GM23338 (cell line): ENCODE measurements around the gene CXCL12. TPM values are rescaled to one million over a fixed set of nuclear protein-coding genes. Genes with fewer than 3 reads are reported as not detected.

Source experiments
- ATAC-seq: fragments of 200-7000 bp; cut with Tn5 transposase; 3 replicates; pipeline ENCODE4 v1.9.1; 2020
- DNase-seq: peaks from one replicate; pipeline ENCODE4 v3.0.0-alpha.2; 2015; ENCODE audit warnings: low spot score
- H2AFZ ChIP-seq: fragments of 200-600 bp; sonication (generic); 2 replicates; pipeline ENCODE4 v1.8.0; 2016; ENCODE audit warnings: antibody characterized with exemption, mild to moderate bottlenecking, moderate library complexity
- H3F3A ChIP-seq: fragments of 200-600 bp; sonication (generic); replicated peaks from 2 replicates; pipeline ENCODE4 v1.8.0; 2017; ENCODE audit warnings: antibody characterized with exemption, mixed run types, low read depth
- H3K27ac ChIP-seq: fragments of 200-600 bp; sonication (generic); 2 replicates; pipeline ENCODE4 v1.6.1; 2016; ENCODE audit warnings: low read depth
- H3K27me3 ChIP-seq: fragments of 200-600 bp; sonication (generic); 2 replicates; pipeline ENCODE4 v1.8.0; 2016; ENCODE audit warnings: mild to moderate bottlenecking, mixed run types, moderate library complexity; ENCODE audit not compliant: insufficient read depth
- H3K36me3 ChIP-seq: fragments of 200-600 bp; sonication (generic); 2 replicates; pipeline ENCODE4 v1.8.0; 2016; ENCODE audit warnings: mild to moderate bottlenecking; ENCODE audit not compliant: insufficient read depth
- H3K4me1 ChIP-seq: fragments of 200-600 bp; sonication (generic); 2 replicates; pipeline ENCODE4 v1.8.0; 2016; ENCODE audit warnings: mild to moderate bottlenecking, moderate library complexity; ENCODE audit not compliant: insufficient read depth
- H3K4me2 ChIP-seq: fragments of 200-600 bp; sonication (generic); 2 replicates; pipeline ENCODE4 v1.7.1; 2017; ENCODE audit warnings: mixed run types
- H3K4me3 ChIP-seq: fragments of 200-600 bp; sonication (generic); 2 replicates; pipeline ENCODE4 v1.6.1; 2016; ENCODE audit warnings: mixed run types
- H3K79me2 ChIP-seq: fragments of 200-600 bp; sonication (generic); replicated peaks from 2 replicates; pipeline ENCODE4 v1.8.0; 2017; ENCODE audit warnings: mild to moderate bottlenecking; ENCODE audit not compliant: insufficient read depth
- H3K9me2 ChIP-seq: fragments of 200-600 bp; sonication (generic); 2 replicates; pipeline ENCODE4 v1.8.0; 2017; ENCODE audit not compliant: insufficient read depth
- H4K20me1 ChIP-seq: fragments of 200-600 bp; sonication (generic); replicated peaks from 2 replicates; pipeline ENCODE4 v1.8.0; 2017; ENCODE audit warnings: mild to moderate bottlenecking; ENCODE audit not compliant: insufficient read depth
- H3K27ac Mint-ChIP-seq: 2 replicates; pipeline ENCODE4 v1.8.0; 2020; ENCODE audit warnings: inconsistent platforms, mild to moderate bottlenecking, moderate library complexity, mixed read lengths
- H3K27me3 Mint-ChIP-seq: 3 replicates; pipeline ENCODE4 v1.8.0; 2022; ENCODE audit warnings: low read depth, mild to moderate bottlenecking, moderate library complexity, mixed read lengths, inconsistent platforms; ENCODE audit not compliant: insufficient read depth, poor library complexity
- H3K36me3 Mint-ChIP-seq: 3 replicates; pipeline ENCODE4 v1.8.0; 2021; ENCODE audit warnings: low read depth, mild to moderate bottlenecking, inconsistent platforms, moderate library complexity, mixed read lengths
- H3K4me1 Mint-ChIP-seq: 3 replicates; pipeline ENCODE4 v1.8.0; 2020; ENCODE audit warnings: mild to moderate bottlenecking, inconsistent platforms, mixed read lengths
- H3K4me3 Mint-ChIP-seq: 3 replicates; pipeline ENCODE4 v1.8.0; 2021; ENCODE audit warnings: moderate library complexity, mild to moderate bottlenecking, inconsistent platforms, mixed read lengths
- H3K9me3 Mint-ChIP-seq: 3 replicates; pipeline ENCODE4 v1.8.0; 2020; ENCODE audit warnings: moderate library complexity, mild to moderate bottlenecking, inconsistent platforms, mixed read lengths
- CREB1 ChIP-seq: fragments of 250-450 bp; sonication (Bioruptor Pico); IDR thresholded peaks from 2 replicates; pipeline ENCODE4 v1.5.0; 2020; ENCODE audit warnings: low read depth, mild to moderate bottlenecking, moderate library complexity
- EZH2phosphoT487 ChIP-seq: fragments of 200-600 bp; sonication (generic); IDR thresholded peaks from one replicate; pipeline ENCODE4 v1.8.1; 2018; ENCODE audit warnings: antibody characterized with exemption; ENCODE audit not compliant: unreplicated experiment
- JUNB ChIP-seq: IDR thresholded peaks from one replicate; pipeline ENCODE4 v1.6.1; 2016; ENCODE audit warnings: antibody characterized with exemption; ENCODE audit not compliant: unreplicated experiment
- NANOG ChIP-seq: IDR thresholded peaks from 2 replicates; pipeline ENCODE4 v1.6.1; 2016; ENCODE audit warnings: antibody characterized with exemption, borderline replicate concordance
- POLR2AphosphoS5 ChIP-seq: IDR thresholded peaks from 2 replicates; pipeline ENCODE4 v1.6.1; 2016; ENCODE audit warnings: antibody characterized with exemption, low read depth
- REST ChIP-seq: IDR thresholded peaks from one replicate; pipeline ENCODE4 v1.6.1; 2018; ENCODE audit warnings: antibody characterized with exemption; ENCODE audit not compliant: unreplicated experiment
- STAT1 ChIP-seq: IDR thresholded peaks from one replicate; pipeline ENCODE4 v1.6.1; 2016; ENCODE audit warnings: antibody characterized with exemption; ENCODE audit not compliant: unreplicated experiment
- ZNF114 ChIP-seq: fragments of 250-450 bp; sonication (Bioruptor Pico); IDR thresholded peaks from 2 replicates; pipeline ENCODE4 v1.5.0; 2020; ENCODE audit warnings: mild to moderate bottlenecking, moderate library complexity
- ZNF331 ChIP-seq: fragments of 250-450 bp; sonication (Bioruptor Pico); IDR thresholded peaks from 2 replicates; pipeline ENCODE4 v1.5.0; 2020; ENCODE audit warnings: low read depth, mild to moderate bottlenecking, moderate library complexity
- ZNF462 ChIP-seq: fragments of 250-450 bp; sonication (Bioruptor Pico); IDR thresholded peaks from 2 replicates; pipeline ENCODE4 v1.5.0; 2020; ENCODE audit warnings: mild to moderate bottlenecking, moderate library complexity
- polyA plus RNA-seq: library from polyadenylated mRNA; unstranded; fragments of >200 nt; fragmentation: Nextera tagmentation; extraction: Ambion mirVana; gene quantifications from 2 replicates; pipeline ENCODE4 v1.2.1, GENCODE V29; 2016
- total RNA-seq: library from RNA; depleted of rRNA; stranded (reverse); fragments of >200 nt; shearing (Covaris generic); gene quantifications from 2 replicates; pipeline ENCODE4 v1.2.3, GENCODE V29; 2014

The CXCL12 gene
- total and polyA plus RNA-seq, 2 experiments from 2014 or later: 53.8 to 58.5 TPM

- no peak for TF ChIP-seq REST
- no peak for TF ChIP-seq ZNF114 (CRISPR knock-in tag)
- TF ChIP-seq JUNB: no peak
Measured at GRCh38 chr10:44427037-44427436, 42.1 kb upstream of the CXCL12 start (continued).

- Histone ChIP-seq H3K79me2 (no peaks in the 10 kb centered on the region), H3K9me2 (no peaks in the 10 kb centered on the region; the same call in 1 of the 2 replicates), H3K4me1 (no peaks in the 10 kb centered on the region), H2AFZ (no peak overlapping the region), H3F3A (no peaks in the 10 kb centered on the region), H3K27ac (no peak overlapping the region), H3K27me3 (no peaks in the 10 kb centered on the region), H3K4me2 (no peak overlapping the region), H3K4me3 (no peak overlapping the region), H3K36me3 (no peaks in the 10 kb centered on the region), H4K20me1 (no peaks in the 10 kb centered on the region)
- no peak for ATAC-seq
- DNase-seq: no peak
- Mint-ChIP-seq H3K4me3 (no peak overlapping the region), H3K9me3 (peaks cover 24% of the 10 kb centered on the region), H3K27ac (no peak overlapping the region), H3K27me3 (no peaks in the 10 kb centered on the region), H3K4me1 (no peaks in the 10 kb centered on the region), H3K36me3 (peaks cover 6% of the 10 kb centered on the region)
- TF ChIP-seq NANOG: no peak
- TF ChIP-seq REST: no peak
- TF ChIP-seq JUNB: no peak
- no peak for TF ChIP-seq ZNF331 (CRISPR knock-in tag)
- no peak for TF ChIP-seq STAT1
- TF ChIP-seq POLR2AphosphoS5: no peak
- TF ChIP-seq ZNF462 (CRISPR knock-in tag): no peak
- TF ChIP-seq EZH2phosphoT487: no peak
- no peak for TF ChIP-seq ZNF114 (CRISPR knock-in tag)
- no peak for TF ChIP-seq CREB1 (CRISPR knock-in tag)
Measured at GRCh38 chr10:44426247-44427034, 41.5 kb upstream of the CXCL12 start.
